Bronchial epithelial cell (primary cell): ENCODE measurements around the gene OR6S1. TPM values are rescaled to one million over a fixed set of nuclear protein-coding genes. Genes with fewer than 3 reads are reported as not detected.
A peak's percentile ranks its signal among the peaks of the same experiment; 100 is the strongest.

Experiments
- DNase-seq: peaks from one replicate; pipeline ENCODE4 v3.0.0-alpha.2; 2010; ENCODE audit warnings: low read depth
- FAIRE-seq: peaks from 2 replicates; lab custom pipeline; 2011; peaks lifted over from hg19 to GRCh38; lab: Jason Lieb, UNC
- H3K27me3 ChIP-seq: 2 replicates; pipeline ENCODE4 v1.5.1; 2011; ENCODE audit warnings: low read length; ENCODE audit not compliant: control insufficient read depth, insufficient read depth
- H3K36me3 ChIP-seq: 2 replicates; pipeline ENCODE4 v1.5.1; 2011; ENCODE audit warnings: low read length; ENCODE audit not compliant: control insufficient read depth, insufficient read depth
- H3K4me3 ChIP-seq: 2 replicates; pipeline ENCODE4 v1.5.1; 2011; ENCODE audit warnings: mild to moderate bottlenecking, low read depth, low read length, control low read depth
- total RNA-seq: library from RNA; depleted of rRNA; stranded (reverse); fragments of >200 nt; gene quantifications from 2 replicates; pipeline ENCODE4 v1.2.1, GENCODE V29; 2014
- TF ChIP-seq, protein P1 (sequence below): IDR thresholded peaks from 2 replicates; pipeline ENCODE4 v1.5.1; 2011; ENCODE audit warnings: mild to moderate bottlenecking, moderate library complexity, low read length, control low read depth, inconsistent platforms; ENCODE audit not compliant: insufficient read depth, severe bottlenecking

The OR6S1 gene
- total RNA-seq, 1 donor from 2014 or later = not detected

DNA sequence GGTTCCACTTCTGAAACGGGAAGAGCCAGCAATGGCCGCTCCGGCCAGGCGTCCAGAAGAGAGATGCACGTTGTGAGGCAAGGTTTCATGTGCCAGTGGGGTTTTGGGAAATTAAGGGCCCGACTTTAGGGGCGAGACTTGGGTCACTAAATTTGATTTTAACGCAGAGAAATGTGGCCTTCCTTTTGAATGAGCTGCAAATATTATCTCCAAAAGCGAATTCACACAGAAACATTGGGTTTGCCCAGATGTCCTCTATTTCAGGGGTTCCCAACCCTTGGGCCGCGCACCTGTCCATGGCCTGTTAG, 40.6 kb upstream of the OR6S1 start:
- FAIRE-seq (no peak), DNase-seq (no peak)
- peak overlapping the region; percentile 74 for H3K4me3 ChIP-seq
- TF ChIP-seq, protein P1, sequence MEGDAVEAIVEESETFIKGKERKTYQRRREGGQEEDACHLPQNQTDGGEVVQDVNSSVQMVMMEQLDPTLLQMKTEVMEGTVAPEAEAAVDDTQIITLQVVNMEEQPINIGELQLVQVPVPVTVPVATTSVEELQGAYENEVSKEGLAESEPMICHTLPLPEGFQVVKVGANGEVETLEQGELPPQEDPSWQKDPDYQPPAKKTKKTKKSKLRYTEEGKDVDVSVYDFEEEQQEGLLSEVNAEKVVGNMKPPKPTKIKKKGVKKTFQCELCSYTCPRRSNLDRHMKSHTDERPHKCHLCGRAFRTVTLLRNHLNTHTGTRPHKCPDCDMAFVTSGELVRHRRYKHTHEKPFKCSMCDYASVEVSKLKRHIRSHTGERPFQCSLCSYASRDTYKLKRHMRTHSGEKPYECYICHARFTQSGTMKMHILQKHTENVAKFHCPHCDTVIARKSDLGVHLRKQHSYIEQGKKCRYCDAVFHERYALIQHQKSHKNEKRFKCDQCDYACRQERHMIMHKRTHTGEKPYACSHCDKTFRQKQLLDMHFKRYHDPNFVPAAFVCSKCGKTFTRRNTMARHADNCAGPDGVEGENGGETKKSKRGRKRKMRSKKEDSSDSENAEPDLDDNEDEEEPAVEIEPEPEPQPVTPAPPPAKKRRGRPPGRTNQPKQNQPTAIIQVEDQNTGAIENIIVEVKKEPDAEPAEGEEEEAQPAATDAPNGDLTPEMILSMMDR = no peak
- no peaks in the 10 kb centered on the region for H3K27me3 ChIP-seq
- no peaks in the 10 kb centered on the region for H3K36me3 ChIP-seq

- Histone ChIP-seq H3K4me3 (peak overlapping the region; percentile 74), H3K36me3 (no peaks in the 10 kb centered on the region), H3K27me3 (no peaks in the 10 kb centered on the region)
- DNase-seq = peak; percentile 85
- TF ChIP-seq, protein P1 = no peak
- FAIRE-seq = no peak
Measured at GRCh38 chr14:20681348-20682126, 40.0 kb upstream of the OR6S1 start.

- DNase-seq (no peak), FAIRE-seq (no peak)
Measured at GRCh38 chr14:20680843-20681347, 39.4 kb upstream of the OR6S1 start.

DNA sequence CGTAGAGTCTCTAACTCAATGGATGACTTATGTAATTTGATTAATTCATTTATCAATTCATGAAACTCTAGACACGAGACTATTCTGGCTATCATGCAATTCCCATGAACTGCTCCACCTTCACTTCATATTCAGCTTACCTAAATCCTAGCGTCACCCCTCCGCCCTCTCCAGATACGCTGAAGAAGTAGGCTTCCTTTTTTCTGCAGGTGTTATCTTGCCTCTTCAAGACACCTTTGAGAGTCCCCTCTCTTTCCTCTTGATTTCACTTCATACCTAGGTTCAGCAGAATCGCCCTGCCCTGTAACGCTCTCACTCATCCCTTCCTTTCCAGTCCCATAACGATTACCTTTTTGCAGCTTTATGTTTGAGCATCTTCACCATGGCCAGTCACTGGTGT, 38.9 kb upstream of the OR6S1 start:
- TF ChIP-seq, protein P1 = no peak
- no peaks in the 10 kb centered on the region for H3K27me3 ChIP-seq
- no peak for FAIRE-seq
- no peak for DNase-seq
- H3K36me3 ChIP-seq = no peaks in the 10 kb centered on the region
- no peak overlapping the region for H3K4me3 ChIP-seq

More at GRCh38 chr14:20680843-20681347, 39.4 kb upstream of the OR6S1 start:
- Histone ChIP-seq H3K4me3 (peak overlapping the region; percentile 74), H3K27me3 (no peaks in the 10 kb centered on the region), H3K36me3 (no peaks in the 10 kb centered on the region)
- TF ChIP-seq, protein P1 = no peak

GRCh38 chr14:20679907-20680306, 38.4 kb upstream of the OR6S1 start:
- TF ChIP-seq, protein P1 = no peak
- no peaks in the 10 kb centered on the region for H3K27me3 ChIP-seq
- H3K36me3 ChIP-seq = no peaks in the 10 kb centered on the region
- H3K4me3 ChIP-seq = no peak overlapping the region
- FAIRE-seq (no peak), DNase-seq (peak; percentile 48)
